Coronary artery (tissue), 2 donors: ENCODE data around the gene WDR18.
A peak's percentile ranks its signal among the peaks of the same experiment; 100 is the strongest.

Experiments used
- DNase-seq: peaks from one replicate; pipeline ENCODE4 v3.0.0-alpha.2; 2017; ENCODE audit warnings: low spot score
- H3K27ac ChIP-seq, 2 donors: fragments of 200-600 bp; sonication (generic); one replicate each; pipeline ENCODE4 v1.5.1; 2016 to 2019
- H3K4me3 ChIP-seq: fragments of 200-600 bp; sonication (generic); 2 replicates; pipeline ENCODE4 v1.5.1; 2016; ENCODE audit warnings: mild to moderate bottlenecking, moderate library complexity
- CTCF ChIP-seq: fragments of 200-600 bp; sonication (generic); IDR thresholded peaks from one replicate; pipeline ENCODE4 v1.5.1; 2019; ENCODE audit warnings: antibody characterized with exemption

WDR18 gene

DNA sequence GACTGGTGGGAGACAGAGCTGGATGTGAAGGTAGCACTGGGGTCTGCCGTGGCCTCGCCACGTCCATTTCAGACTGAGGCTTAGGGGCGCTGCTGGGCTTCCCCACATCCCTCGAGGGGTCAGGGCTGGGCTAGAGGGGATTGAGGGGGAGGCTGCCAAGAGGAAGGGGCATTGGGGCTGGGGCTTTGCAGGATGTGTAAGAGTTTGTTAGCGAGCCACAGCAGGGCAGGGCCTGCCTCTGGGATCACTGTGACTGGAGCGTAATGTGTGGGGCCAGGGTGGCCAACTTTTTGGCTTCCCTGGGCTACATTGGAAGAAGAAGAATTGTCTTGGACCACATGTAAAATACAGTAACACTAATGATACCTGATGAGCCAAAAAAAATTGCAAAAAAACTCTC is 44.2 kb upstream of the WDR18 start:
- DNase-seq: no peak
- Histone ChIP-seq H3K27ac (peak overlapping the region; percentile 85 to 90), H3K4me3 (no peak overlapping the region)
- TF ChIP-seq CTCF: no peak

DNA sequence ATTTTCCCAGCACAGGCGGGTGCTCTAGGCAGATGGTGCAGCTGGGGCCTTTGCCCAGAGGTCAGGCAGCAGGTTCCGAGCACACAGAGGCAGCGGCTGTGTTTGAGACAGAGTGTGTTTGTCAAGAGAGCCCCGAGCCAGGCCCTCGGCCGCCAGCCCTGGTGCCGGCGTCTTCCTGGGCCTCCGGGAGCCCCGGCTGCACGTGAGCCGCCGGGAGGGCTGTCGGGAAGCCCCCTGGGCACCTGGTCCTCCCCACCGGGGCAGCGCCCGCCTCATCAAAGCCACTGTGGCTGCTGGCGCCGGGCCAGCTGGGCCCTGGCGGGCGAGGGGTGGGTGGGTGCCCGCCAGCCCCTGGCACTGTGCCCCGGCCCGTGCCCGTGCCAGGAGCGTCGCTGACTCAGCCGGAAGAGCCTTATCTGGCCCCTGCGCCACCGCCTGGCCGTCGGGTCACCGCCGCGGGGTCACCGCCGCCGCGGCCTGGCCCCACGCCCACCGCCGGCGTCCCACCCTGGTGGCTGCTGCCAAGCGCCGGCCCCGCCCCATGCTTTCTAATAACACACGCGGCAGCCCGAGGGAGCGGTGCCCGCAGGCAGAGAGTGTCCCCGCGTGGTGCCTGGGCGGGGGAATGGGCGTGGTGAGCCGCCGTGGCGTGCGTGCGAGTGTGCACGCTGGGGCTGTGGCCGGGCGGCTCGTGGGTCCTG is 43.4 kb upstream of the WDR18 start:
- DNase-seq: no peak
- no peak for TF ChIP-seq CTCF
- Histone ChIP-seq H3K4me3 (peak overlapping the region; percentile 69), H3K27ac (peak overlapping the region; percentile 85 to 90)

- no peak for DNase-seq
- no peak for TF ChIP-seq CTCF
- Histone ChIP-seq H3K27ac (peak overlapping the region; percentile 85 to 90), H3K4me3 (peak overlapping the region; percentile 69)
Observed at GRCh38 chr19:941292-942132, 42.6 kb upstream of the WDR18 start.

DNA sequence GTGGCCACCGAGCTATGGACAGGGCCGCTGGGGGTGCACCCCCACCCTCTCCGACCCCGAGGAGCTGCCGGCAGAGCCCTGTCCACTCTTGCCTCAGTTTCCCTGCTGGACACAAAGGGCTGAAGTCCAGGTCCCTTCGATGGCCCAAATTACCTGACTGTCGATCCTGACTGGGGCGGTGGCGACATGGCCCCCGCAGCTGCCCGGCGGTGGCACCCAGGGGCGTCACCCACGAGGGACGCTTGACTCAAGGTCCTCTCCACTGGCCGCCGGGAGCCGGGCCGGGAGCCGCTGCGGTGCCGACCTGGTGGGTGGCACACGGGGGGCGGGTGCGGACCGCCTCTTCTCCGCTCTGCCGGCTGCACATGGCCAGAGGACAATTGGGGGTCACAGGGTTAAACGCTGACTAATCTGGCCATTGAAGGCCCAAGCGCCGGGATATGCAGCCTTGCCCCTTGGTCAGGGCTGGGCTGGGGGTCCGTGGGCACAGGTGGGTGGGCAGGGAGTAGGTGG is 42.0 kb upstream of the WDR18 start:
- TF ChIP-seq CTCF: no peak
- Histone ChIP-seq H3K27ac (no peak overlapping the region), H3K4me3 (no peak overlapping the region)
- no peak for DNase-seq

- H3K4me3 ChIP-seq: no peak overlapping the region
- TF ChIP-seq CTCF: no peak
- DNase-seq: no peak
- H3K27ac ChIP-seq: no peak overlapping the region
Observed at GRCh38 chr19:943551-944170, 40.5 kb upstream of the WDR18 start.

DNA sequence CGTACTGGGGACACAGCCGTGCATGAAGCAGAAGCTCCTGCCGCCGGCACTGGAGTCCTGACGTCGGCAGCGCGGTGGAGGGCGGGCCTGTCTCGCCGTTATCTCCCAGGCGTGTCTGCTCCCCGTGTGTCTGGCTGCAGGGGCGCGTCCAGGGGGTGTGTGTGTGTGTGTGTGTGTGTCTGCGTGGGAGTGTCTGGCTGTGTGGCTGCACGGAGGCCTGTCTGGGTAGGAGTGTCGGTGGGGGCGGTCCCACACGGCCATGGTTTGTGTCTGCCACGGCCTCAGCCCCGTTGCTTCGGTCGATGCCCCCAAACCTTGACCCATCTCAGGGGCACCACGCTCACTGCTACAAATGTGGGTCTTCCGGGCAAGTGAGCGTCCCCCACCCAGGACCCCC is 40.0 kb upstream of the WDR18 start:
- no peak overlapping the region for H3K4me3 ChIP-seq
- no peak for TF ChIP-seq CTCF
- no peak for DNase-seq
- H3K27ac ChIP-seq: no peak overlapping the region
